GM21528 (cell line): Measurements from ENCODE around the gene PSMD13.
"Not testable (repeated sequence)": the region's sequence is repeated elsewhere in the genome, so short reads cannot be mapped to it uniquely, and the experiment has no call there.

Experiments
- ATAC-seq: cut with Tn5 transposase; IDR thresholded peaks from one replicate; pipeline ENCODE4 v1.9.1; 2021; ENCODE audit warnings: mild to moderate bottlenecking, moderate library complexity; ENCODE audit not compliant: unreplicated experiment, low FRiP score

The PSMD13 gene

GRCh38 chr11:236774-237767 is at the start of gene PSMD13:
Gene PSMD13, plus strand, starts transcription at chr11:236976. Its CDS starts 74 bp downstream, at chr11:237050.
- peak; percentile 74 for ATAC-seq

- peak; percentile 36 for ATAC-seq
Observed at GRCh38 chr11:189200-189783, 47.5 kb upstream of the PSMD13 start.

GRCh38 chr11:189843-190311 is 46.9 kb upstream of the PSMD13 start:
- peak; percentile 73 for ATAC-seq

- not testable (repeated sequence) for ATAC-seq
Observed at GRCh38 chr11:190546-190945, 46.2 kb upstream of the PSMD13 start.

- ATAC-seq: not testable (repeated sequence)
Observed at GRCh38 chr11:191490-192478, 45.0 kb upstream of the PSMD13 start.

GRCh38 chr11:192674-193128 is 44.1 kb upstream of the PSMD13 start, which contains the start of gene SCGB1C1:
Gene SCGB1C1, plus strand, starts transcription at chr11:193078. Its CDS starts 22 bp downstream, at chr11:193100.
- not testable (repeated sequence) for ATAC-seq

GRCh38 chr11:193481-193880 is 43.3 kb upstream of the PSMD13 start:
- not testable (repeated sequence) for ATAC-seq

GRCh38 chr11:196786-197731 is 39.7 kb upstream of the PSMD13 start:
- ATAC-seq: no peak

GRCh38 chr11:197741-198235 is 39.0 kb upstream of the PSMD13 start:
- no peak for ATAC-seq

- ATAC-seq: no peak
Observed at GRCh38 chr11:198236-198806, 38.5 kb upstream of the PSMD13 start.

- ATAC-seq: no peak
Observed at GRCh38 chr11:199004-199581, 37.7 kb upstream of the PSMD13 start.

- ATAC-seq: no peak
Observed at GRCh38 chr11:199782-200181, 37.0 kb upstream of the PSMD13 start.

- no peak for ATAC-seq
Observed at GRCh38 chr11:200224-201003, 36.4 kb upstream of the PSMD13 start.

- ATAC-seq: no peak
Observed at GRCh38 chr11:201966-202365, 34.8 kb upstream of the PSMD13 start.

GRCh38 chr11:202490-202889 is 34.3 kb upstream of the PSMD13 start:
- ATAC-seq: no peak

- no peak for ATAC-seq
Observed at GRCh38 chr11:203056-203944, 33.5 kb upstream of the PSMD13 start.
